ENCODE results near the gene SLC29A3. TPM values are rescaled to one million over a fixed set of nuclear protein-coding genes. Genes with fewer than 3 reads are reported as not detected.

SLC29A3 gene
- total and polyA plus RNA-seq, 2 donors, result 2.5 to 5.6 TPM

- no peaks in the 10 kb centered on the region for H3K27me3 ChIP-seq (ENCODE audit: control insufficient read depth in 2 of 2, insufficient read depth in 1 of 2, low read length in 1 of 2)
- DNase-seq (ENCODE audit: low read depth in 6 of 9, low spot score in 9 of 9), result no peak
- 98% methylated on average over 1 of the region's 1 CpG for WGBS
Observed at GRCh38 chr10:71321386-71321785, 2.3 kb downstream of the SLC29A3 start.

GRCh38 chr10:71323407-71323806 lies 4.3 kb downstream of the SLC29A3 start:
- peaks cover 3 to 17% of the 10 kb centered on the region in 2 donors for H3K4me1 ChIP-seq (ENCODE audit: control insufficient read depth in 2 of 2, insufficient read depth in 2 of 2, low read length in 2 of 2)
- WGBS, result 96% methylated on average over 4 of the region's 4 CpGs
- peak in 2 of 9 donors; percentile 25 to 42 for DNase-seq (ENCODE audit: low read depth in 6 of 9, low spot score in 9 of 9)
- H3K4me3 ChIP-seq (ENCODE audit: low read length in 2 of 2), result no peak overlapping the region
- no peaks in the 10 kb centered on the region for H3K9me3 ChIP-seq (ENCODE audit: control insufficient read depth in 2 of 2, insufficient read depth in 1 of 2, low read length in 1 of 2)
- H3K27ac ChIP-seq (ENCODE audit: low read depth in 1 of 2, low read length in 1 of 2), result no peak overlapping the region
- H3K36me3 ChIP-seq (ENCODE audit: control insufficient read depth in 2 of 2, insufficient read depth in 2 of 2, low read length in 1 of 2), result peaks cover 10 to 14% of the 10 kb centered on the region in 2 donors
- H3K27me3 ChIP-seq (ENCODE audit: control insufficient read depth in 2 of 2, insufficient read depth in 1 of 2, low read length in 1 of 2), result no peaks in the 10 kb centered on the region

More at GRCh38 chr10:71321386-71321785, 2.3 kb downstream of the SLC29A3 start:
- Histone ChIP-seq H3K36me3 (ENCODE audit: control insufficient read depth in 2 of 2, insufficient read depth in 2 of 2, low read length in 1 of 2) (peaks cover 6 to 12% of the 10 kb centered on the region in 2 donors), H3K4me3 (ENCODE audit: low read length in 2 of 2) (no peak overlapping the region), H3K4me1 (ENCODE audit: control insufficient read depth in 2 of 2, insufficient read depth in 2 of 2, low read length in 2 of 2) (peaks cover 3 to 25% of the 10 kb centered on the region in 2 donors), H3K27ac (ENCODE audit: low read depth in 1 of 2, low read length in 1 of 2) (no peak overlapping the region), H3K9me3 (ENCODE audit: control insufficient read depth in 2 of 2, insufficient read depth in 1 of 2, low read length in 1 of 2) (no peaks in the 10 kb centered on the region)

- 97% methylated on average over 9 of the region's 9 CpGs for WGBS
- Histone ChIP-seq H3K4me3 (ENCODE audit: low read length in 2 of 2) (no peak overlapping the region), H3K36me3 (ENCODE audit: control insufficient read depth in 2 of 2, insufficient read depth in 2 of 2, low read length in 1 of 2) (peaks cover 12 to 21% of the 10 kb centered on the region in 2 donors), H3K4me1 (ENCODE audit: control insufficient read depth in 2 of 2, insufficient read depth in 2 of 2, low read length in 2 of 2) (peaks cover 3 to 9% of the 10 kb centered on the region in 2 donors), H3K9me3 (ENCODE audit: control insufficient read depth in 2 of 2, insufficient read depth in 1 of 2, low read length in 1 of 2) (no peaks in the 10 kb centered on the region), H3K27me3 (ENCODE audit: control insufficient read depth in 2 of 2, insufficient read depth in 1 of 2, low read length in 1 of 2) (no peaks in the 10 kb centered on the region), H3K27ac (ENCODE audit: low read depth in 1 of 2, low read length in 1 of 2) (no peak overlapping the region)
- no peak for DNase-seq (ENCODE audit: low read depth in 6 of 9, low spot score in 9 of 9)
Observed at GRCh38 chr10:71324743-71325142, 5.7 kb downstream of the SLC29A3 start.

- 98% methylated on average over 6 of the region's 6 CpGs for WGBS
Observed at GRCh38 chr10:71325267-71325666, 6.2 kb downstream of the SLC29A3 start.

GRCh38 chr10:71326464-71326881 lies 7.4 kb downstream of the SLC29A3 start:
- Histone ChIP-seq H3K27ac (ENCODE audit: low read depth in 1 of 2, low read length in 1 of 2) (no peak overlapping the region), H3K9me3 (ENCODE audit: control insufficient read depth in 2 of 2, insufficient read depth in 1 of 2, low read length in 1 of 2) (no peaks in the 10 kb centered on the region), H3K36me3 (ENCODE audit: control insufficient read depth in 2 of 2, insufficient read depth in 2 of 2, low read length in 1 of 2) (peaks cover 12 to 22% of the 10 kb centered on the region in 2 donors), H3K4me3 (ENCODE audit: low read length in 2 of 2) (no peak overlapping the region), H3K27me3 (ENCODE audit: control insufficient read depth in 2 of 2, insufficient read depth in 1 of 2, low read length in 1 of 2) (no peaks in the 10 kb centered on the region), H3K4me1 (ENCODE audit: control insufficient read depth in 2 of 2, insufficient read depth in 2 of 2, low read length in 2 of 2) (no peaks in the 10 kb centered on the region)
- 95% methylated on average over 16 of the region's 16 CpGs for WGBS
- no peak for DNase-seq (ENCODE audit: low read depth in 6 of 9, low spot score in 9 of 9)

More at GRCh38 chr10:71325267-71325666, 6.2 kb downstream of the SLC29A3 start:
- H3K27ac ChIP-seq (ENCODE audit: low read depth in 1 of 2, low read length in 1 of 2), result no peak overlapping the region
- peaks cover 0 to 4% of the 10 kb centered on the region in 2 donors for H3K4me1 ChIP-seq (ENCODE audit: control insufficient read depth in 2 of 2, insufficient read depth in 2 of 2, low read length in 2 of 2)
- no peak overlapping the region for H3K4me3 ChIP-seq (ENCODE audit: low read length in 2 of 2)
- H3K9me3 ChIP-seq (ENCODE audit: control insufficient read depth in 2 of 2, insufficient read depth in 1 of 2, low read length in 1 of 2), result no peaks in the 10 kb centered on the region
- H3K27me3 ChIP-seq (ENCODE audit: control insufficient read depth in 2 of 2, insufficient read depth in 1 of 2, low read length in 1 of 2), result no peaks in the 10 kb centered on the region
- H3K36me3 ChIP-seq (ENCODE audit: control insufficient read depth in 2 of 2, insufficient read depth in 2 of 2, low read length in 1 of 2), result peaks cover 12 to 22% of the 10 kb centered on the region in 2 donors
- DNase-seq (ENCODE audit: low read depth in 6 of 9, low spot score in 9 of 9), result no peak

GRCh38 chr10:71330789-71331404 lies 11.8 kb downstream of the SLC29A3 start:
- Histone ChIP-seq H3K4me1 (ENCODE audit: control insufficient read depth in 2 of 2, insufficient read depth in 2 of 2, low read length in 2 of 2) (peaks cover 0 to 11% of the 10 kb centered on the region in 2 donors), H3K9me3 (ENCODE audit: control insufficient read depth in 2 of 2, insufficient read depth in 1 of 2, low read length in 1 of 2) (no peaks in the 10 kb centered on the region), H3K4me3 (ENCODE audit: low read length in 2 of 2) (no peak overlapping the region), H3K27ac (ENCODE audit: low read depth in 1 of 2, low read length in 1 of 2) (no peak overlapping the region), H3K27me3 (ENCODE audit: control insufficient read depth in 2 of 2, insufficient read depth in 1 of 2, low read length in 1 of 2) (no peaks in the 10 kb centered on the region), H3K36me3 (ENCODE audit: control insufficient read depth in 2 of 2, insufficient read depth in 2 of 2, low read length in 1 of 2) (peaks cover 6 to 11% of the 10 kb centered on the region in 2 donors)
- whole genome bisulfite sequencing, result 84% methylated on average over 4 of the region's 4 CpGs
- no peak for DNase-seq (ENCODE audit: low read depth in 6 of 9, low spot score in 9 of 9)

- 93% methylated on average over 4 of the region's 4 CpGs for WGBS
- H3K36me3 ChIP-seq (ENCODE audit: control insufficient read depth in 2 of 2, insufficient read depth in 2 of 2, low read length in 1 of 2), result peaks cover 4 to 11% of the 10 kb centered on the region in 2 donors
- peaks cover 0 to 11% of the 10 kb centered on the region in 2 donors for H3K4me1 ChIP-seq (ENCODE audit: control insufficient read depth in 2 of 2, insufficient read depth in 2 of 2, low read length in 2 of 2)
- DNase-seq (ENCODE audit: low read depth in 6 of 9, low spot score in 9 of 9), result no peak
- H3K4me3 ChIP-seq (ENCODE audit: low read length in 2 of 2), result no peak overlapping the region
- no peak overlapping the region for H3K27ac ChIP-seq (ENCODE audit: low read depth in 1 of 2, low read length in 1 of 2)
- no peaks in the 10 kb centered on the region for H3K27me3 ChIP-seq (ENCODE audit: control insufficient read depth in 2 of 2, insufficient read depth in 1 of 2, low read length in 1 of 2)
- no peaks in the 10 kb centered on the region for H3K9me3 ChIP-seq (ENCODE audit: control insufficient read depth in 2 of 2, insufficient read depth in 1 of 2, low read length in 1 of 2)
Observed at GRCh38 chr10:71331736-71332135, 12.7 kb downstream of the SLC29A3 start.

GRCh38 chr10:71332466-71332865 lies 13.4 kb downstream of the SLC29A3 start:
- peaks cover 0 to 11% of the 10 kb centered on the region in 2 donors for H3K4me1 ChIP-seq (ENCODE audit: control insufficient read depth in 2 of 2, insufficient read depth in 2 of 2, low read length in 2 of 2)
- 90% methylated on average over 5 of the region's 5 CpGs for WGBS
- H3K4me3 ChIP-seq (ENCODE audit: low read length in 2 of 2), result no peak overlapping the region
- H3K9me3 ChIP-seq (ENCODE audit: control insufficient read depth in 2 of 2, insufficient read depth in 1 of 2, low read length in 1 of 2), result no peaks in the 10 kb centered on the region
- DNase-seq (ENCODE audit: low read depth in 6 of 9, low spot score in 9 of 9), result no peak
- H3K27ac ChIP-seq (ENCODE audit: low read depth in 1 of 2, low read length in 1 of 2), result peak overlapping the region in 1 of 2 donors; percentile 9
- H3K36me3 ChIP-seq (ENCODE audit: control insufficient read depth in 2 of 2, insufficient read depth in 2 of 2, low read length in 1 of 2), result peaks cover 2 to 11% of the 10 kb centered on the region in 2 donors
- H3K27me3 ChIP-seq (ENCODE audit: control insufficient read depth in 2 of 2, insufficient read depth in 1 of 2, low read length in 1 of 2), result no peaks in the 10 kb centered on the region

- Histone ChIP-seq H3K4me3 (ENCODE audit: low read length in 2 of 2) (no peak overlapping the region), H3K27ac (ENCODE audit: low read depth in 1 of 2, low read length in 1 of 2) (peak overlapping the region in 1 of 2 donors; percentile 55), H3K27me3 (ENCODE audit: control insufficient read depth in 2 of 2, insufficient read depth in 1 of 2, low read length in 1 of 2) (no peaks in the 10 kb centered on the region), H3K9me3 (ENCODE audit: control insufficient read depth in 2 of 2, insufficient read depth in 1 of 2, low read length in 1 of 2) (no peaks in the 10 kb centered on the region), H3K4me1 (ENCODE audit: control insufficient read depth in 2 of 2, insufficient read depth in 2 of 2, low read length in 2 of 2) (peaks cover 0 to 11% of the 10 kb centered on the region in 2 donors), H3K36me3 (ENCODE audit: control insufficient read depth in 2 of 2, insufficient read depth in 2 of 2, low read length in 1 of 2) (peaks cover 2 to 9% of the 10 kb centered on the region in 2 donors)
- no peak for DNase-seq (ENCODE audit: low read depth in 6 of 9, low spot score in 9 of 9)
- 54% methylated on average over 9 of the region's 9 CpGs for WGBS
Observed at GRCh38 chr10:71333129-71333887, 14.2 kb downstream of the SLC29A3 start.
